SK-N-SH treated with all-trans-retinoic acid at 6 μM for 48 hours (cell line): ENCODE results near the gene LPP.

Experiments used
- ATAC-seq: fragments of 200-7000 bp; cut with Tn5 transposase; 3 replicates; pipeline ENCODE4 v1.9.1; 2020; ENCODE audit warnings: mild to moderate bottlenecking, moderate library complexity
- ARNTL ChIP-seq: fragments of 450-650 bp; formaldehyde crosslinking; IDR thresholded peaks from 2 replicates; pipeline ENCODE4 v1.5.0; 2020; ENCODE audit warnings: low read depth, mild to moderate bottlenecking, moderate library complexity, borderline replicate concordance
- BACH2 ChIP-seq: fragments of 250-450 bp; sonication (Bioruptor Pico); IDR thresholded peaks from 2 replicates; pipeline ENCODE4 v1.9.0; 2021; ENCODE audit warnings: mild to moderate bottlenecking, borderline replicate concordance
- CREB5 ChIP-seq: fragments of 250-450 bp; sonication (Bioruptor Pico); IDR thresholded peaks from 2 replicates; pipeline ENCODE4 v1.5.1; 2020; ENCODE audit warnings: low read depth, mild to moderate bottlenecking, moderate library complexity
- CSDC2 ChIP-seq: fragments of 250-450 bp; sonication (Bioruptor Pico); IDR thresholded peaks from 2 replicates; pipeline ENCODE4 v1.5.0; 2020; ENCODE audit warnings: mild to moderate bottlenecking, moderate library complexity
- CSRNP3 ChIP-seq: fragments of 250-450 bp; sonication (Bioruptor Pico); IDR thresholded peaks from 2 replicates; pipeline ENCODE4 v1.5.1; 2021; ENCODE audit warnings: mild to moderate bottlenecking, moderate library complexity
- ESRRG ChIP-seq: fragments of 250-450 bp; sonication (Bioruptor Pico); IDR thresholded peaks from 2 replicates; pipeline ENCODE4 v1.6.1; 2021; ENCODE audit warnings: mild to moderate bottlenecking
- GLIS3 ChIP-seq: fragments of 250-450 bp; sonication (Bioruptor Pico); IDR thresholded peaks from 2 replicates; pipeline ENCODE4 v1.5.0; 2020; ENCODE audit warnings: mild to moderate bottlenecking, moderate library complexity
- ISL1 ChIP-seq: fragments of 250-450 bp; sonication (Bioruptor Pico); IDR thresholded peaks from 2 replicates; pipeline ENCODE4 v2.1.2; 2022; ENCODE audit warnings: mild to moderate bottlenecking, moderate library complexity
- OSR1 ChIP-seq: fragments of 250-450 bp; sonication (Bioruptor Pico); IDR thresholded peaks from 2 replicates; pipeline ENCODE4 v1.8.0; 2022; ENCODE audit warnings: moderate library complexity, mild to moderate bottlenecking, inconsistent platforms
- POU6F1 ChIP-seq: fragments of 250-450 bp; sonication (Bioruptor Pico); IDR thresholded peaks from 2 replicates; pipeline ENCODE4 v1.8.0; 2021; ENCODE audit warnings: low read depth, mild to moderate bottlenecking, moderate library complexity, borderline replicate concordance
- PPARA ChIP-seq: fragments of 250-450 bp; sonication (Bioruptor Pico); IDR thresholded peaks from 2 replicates; pipeline ENCODE4 v1.5.0; 2020; ENCODE audit warnings: mild to moderate bottlenecking, borderline replicate concordance
- RARB ChIP-seq: fragments of 250-450 bp; sonication (Bioruptor Pico); IDR thresholded peaks from 2 replicates; pipeline ENCODE4 v1.8.0; 2021; ENCODE audit warnings: mild to moderate bottlenecking, moderate library complexity
- SNAI2 ChIP-seq: fragments of 250-450 bp; sonication (Bioruptor Pico); IDR thresholded peaks from 2 replicates; pipeline ENCODE4 v1.5.0; 2020; ENCODE audit warnings: mild to moderate bottlenecking, moderate library complexity
- TCF4 ChIP-seq: fragments of 250-450 bp; sonication (Bioruptor Pico); IDR thresholded peaks from 2 replicates; pipeline ENCODE4 v1.8.0; 2021; ENCODE audit warnings: mild to moderate bottlenecking, moderate library complexity, borderline replicate concordance
- TSHZ2 ChIP-seq: fragments of 250-450 bp; sonication (Bioruptor Pico); IDR thresholded peaks from 2 replicates; pipeline ENCODE4 v1.5.0; 2020; ENCODE audit warnings: mild to moderate bottlenecking, moderate library complexity
- ZC3H10 ChIP-seq: fragments of 250-450 bp; sonication (Bioruptor Pico); IDR thresholded peaks from 2 replicates; pipeline ENCODE4 v1.5.1; 2021; ENCODE audit warnings: mild to moderate bottlenecking, moderate library complexity
- ZFP3 ChIP-seq: fragments of 250-450 bp; sonication (Bioruptor Pico); IDR thresholded peaks from 2 replicates; pipeline ENCODE4 v1.5.0; 2020; ENCODE audit warnings: mild to moderate bottlenecking, moderate library complexity
- ZFP30 ChIP-seq: fragments of 450-650 bp; formaldehyde crosslinking; IDR thresholded peaks from 2 replicates; pipeline ENCODE4 v1.5.0; 2022; ENCODE audit warnings: mild to moderate bottlenecking, moderate library complexity
- ZNF565 ChIP-seq: fragments of 450-650 bp; formaldehyde crosslinking; conservative IDR thresholded peaks from 2 replicates; pipeline ENCODE4 v1.5.0; 2020; ENCODE audit warnings: low read depth, mild to moderate bottlenecking, moderate library complexity
- ZNF70 ChIP-seq: fragments of 450-650 bp; formaldehyde crosslinking; IDR thresholded peaks from 2 replicates; pipeline ENCODE4 v1.5.0; 2020; ENCODE audit warnings: mild to moderate bottlenecking, moderate library complexity
- ZNF8 ChIP-seq: fragments of 450-650 bp; formaldehyde crosslinking; IDR thresholded peaks from 2 replicates; pipeline ENCODE4 v1.5.0; 2020; ENCODE audit warnings: mild to moderate bottlenecking, moderate library complexity

The LPP gene

GRCh38 chr3:188754267-188754666, 600.3 kb downstream of the LPP start:
- ATAC-seq = no peak
- TF ChIP-seq CSDC2 (CRISPR knock-in tag) (no peak), RARB (CRISPR knock-in tag) (no peak), ZNF8 (CRISPR knock-in tag) (no peak), TSHZ2 (CRISPR knock-in tag) (no peak), CREB5 (CRISPR knock-in tag) (no peak), CSRNP3 (CRISPR knock-in tag) (no peak), ISL1 (no peak), BACH2 (CRISPR knock-in tag) (no peak), ZC3H10 (CRISPR knock-in tag) (no peak), ZFP3 (no peak), ESRRG (CRISPR knock-in tag) (no peak), SNAI2 (CRISPR knock-in tag) (no peak), TCF4 (CRISPR knock-in tag) (no peak), ARNTL (CRISPR knock-in tag) (no peak), PPARA (CRISPR knock-in tag) (no peak), GLIS3 (no peak), ZNF70 (CRISPR knock-in tag) (no peak)

GRCh38 chr3:188756241-188756640, 602.3 kb downstream of the LPP start:
- TF ChIP-seq SNAI2 (CRISPR knock-in tag) (no peak), PPARA (CRISPR knock-in tag) (no peak), ARNTL (CRISPR knock-in tag) (no peak), OSR1 (CRISPR knock-in tag) (no peak), ZNF8 (CRISPR knock-in tag) (no peak), ZNF565 (CRISPR knock-in tag) (no peak), ISL1 (no peak), ZFP3 (no peak), ZFP30 (CRISPR knock-in tag) (no peak), CREB5 (CRISPR knock-in tag) (no peak), POU6F1 (no peak), ESRRG (CRISPR knock-in tag) (no peak), ZC3H10 (CRISPR knock-in tag) (no peak)
- ATAC-seq = no peak

GRCh38 chr3:188759336-188760005, 605.5 kb downstream of the LPP start:
- TF ChIP-seq ISL1 (no peak), SNAI2 (CRISPR knock-in tag) (no peak), OSR1 (CRISPR knock-in tag) (no peak), GLIS3 (no peak), ZC3H10 (CRISPR knock-in tag) (no peak), ZFP30 (CRISPR knock-in tag) (no peak), ZNF70 (CRISPR knock-in tag) (no peak)

More at GRCh38 chr3:188759336-188760005, 605.5 kb downstream of the LPP start:
- no peak for ATAC-seq
